ENCODE data around the gene RGS8.

- TF ChIP-seq POLR2A (IDR thresholded peaks at IDR 0.05; ENCODE audit: low read length) = no peak
- no peak for TF ChIP-seq GATA1 (IDR thresholded peaks at IDR 0.05; ENCODE audit: low read depth, low read length)
Measured at GRCh38 chr1:182690886-182691443, 6.6 kb upstream of the RGS8 start.
